Measurements from ENCODE around the gene ABHD2. TPM values are rescaled to one million over a fixed set of nuclear protein-coding genes. Genes with fewer than 3 reads are reported as not detected.
A peak's percentile ranks its signal among the peaks of the same experiment; 100 is the strongest.
"Not testable (repeated sequence)": the region's sequence is repeated elsewhere in the genome, so short reads cannot be mapped to it uniquely, and the experiment has no call there.

ABHD2 gene
- total and polyA plus RNA-seq, 2 donors (not counting 3 experiments of a cell fraction or from before 2014, with no cell fraction given), result 14.0 to 62.2 TPM

GRCh38 chr15:89119489-89120478, 31.5 kb downstream of the ABHD2 start:
- Histone ChIP-seq H2AFZ (ENCODE audit: low read depth, low read length) (peak overlapping the region; percentile 12), H3K4me1 (ENCODE audit: control insufficient read depth, extremely low read depth, insufficient read depth, low read length) (peaks cover 35% of the 10 kb centered on the region), H3K9me3 (replicated peaks; ENCODE audit: control insufficient read depth, insufficient read depth, low read length) (no peaks in the 10 kb centered on the region), H3K36me3 (ENCODE audit: control insufficient read depth in 2 of 2, extremely low read depth in 1 of 2, insufficient read depth in 2 of 2, low read length in 2 of 2) (peaks cover 4% of the 10 kb centered on the region in 2 experiments), H3K27ac (ENCODE audit: insufficient read depth, low read depth, low read length) (peak overlapping the region; percentile 85), H3K9me1 (replicated peaks; ENCODE audit: control insufficient read depth, extremely low read depth, insufficient read depth, low read length) (no peaks in the 10 kb centered on the region), H4K20me1 (replicated peaks; ENCODE audit: control insufficient read depth, extremely low read depth, insufficient read depth, low read length) (no peaks in the 10 kb centered on the region), H3K79me2 (ENCODE audit: control insufficient read depth, insufficient read depth, low read length) (no peaks in the 10 kb centered on the region), H3K4me2 (ENCODE audit: insufficient read depth, low read length) (peak overlapping the region; percentile 59), H3K9ac (replicated peaks; ENCODE audit: extremely low read depth, insufficient read depth, low read length) (peak overlapping the region; percentile 74), H3K4me3 (replicated peaks in 1 of 3; ENCODE audit: insufficient read depth in 1 of 3, low read depth in 1 of 3, low read length in 3 of 3) (no peak overlapping the region), H3K27me3 (ENCODE audit: control insufficient read depth in 2 of 2, insufficient read depth in 2 of 2, low read length in 2 of 2) (no peaks in the 10 kb centered on the region)
- dilution Hi-C loops (cut with MboI; ENCODE audit: extremely low pct_ligation_motif_present, low sequenced_read_pairs) (no loop called here), intact Hi-C loops (cut with micrococcal nuclease) (loop anchor here (1.0 kb wide), 3 partner anchors 7 to 31 kb away; partner anchors contain the start of gene ABHD2)
- ChIA-PET POLR2A (no interaction called here), CTCF (interaction anchor here (1.0 to 4.2 kb wide), 8 partner anchors 10 to 58 kb away, joined by 3 to 28 read pairs (median 6); partner anchors contain the start of gene ABHD2)
- TSS peak; percentile 76 for BruUV-seq (replicated peaks)
- FAIRE-seq (peak; percentile 80), DNase-seq (ENCODE audit: low read depth, low spot score) (peak; percentile 85)
- TF ChIP-seq JUN (IDR thresholded peaks at IDR 0.05; ENCODE audit: borderline replicate concordance, insufficient read depth, insufficient read length, low read depth) (peak; percentile 48), POLR2A (IDR thresholded peaks at IDR 0.05; ENCODE audit: low read depth, low read length) (no peak), FOS (IDR thresholded peaks at IDR 0.05; ENCODE audit: borderline replicate concordance, insufficient read depth, low read length) (peak; percentile 49)

GRCh38 chr15:89120479-89121000, 32.3 kb downstream of the ABHD2 start:
- BruUV-seq (replicated peaks); H3K27me3 ChIP-seq (ENCODE audit: control insufficient read depth in 2 of 2, insufficient read depth in 2 of 2, low read length in 2 of 2); H4K20me1 ChIP-seq (replicated peaks; ENCODE audit: control insufficient read depth, extremely low read depth, insufficient read depth, low read length); FAIRE-seq; H3K4me2 ChIP-seq (ENCODE audit: insufficient read depth, low read length); H3K4me3 ChIP-seq (replicated peaks in 1 of 3; ENCODE audit: insufficient read depth in 1 of 3, low read depth in 1 of 3, low read length in 3 of 3); H3K36me3 ChIP-seq (ENCODE audit: control insufficient read depth in 2 of 2, extremely low read depth in 1 of 2, insufficient read depth in 2 of 2, low read length in 2 of 2); H3K9me3 ChIP-seq (replicated peaks; ENCODE audit: control insufficient read depth, insufficient read depth, low read length); dilution Hi-C loops (cut with MboI; ENCODE audit: extremely low pct_ligation_motif_present, low sequenced_read_pairs); DNase-seq (ENCODE audit: low read depth, low spot score); H2AFZ ChIP-seq (ENCODE audit: low read depth, low read length); H3K79me2 ChIP-seq (ENCODE audit: control insufficient read depth, insufficient read depth, low read length); H3K9me1 ChIP-seq (replicated peaks; ENCODE audit: control insufficient read depth, extremely low read depth, insufficient read depth, low read length): not testable (repeated sequence)
- Histone ChIP-seq H3K27ac (ENCODE audit: insufficient read depth, low read depth, low read length) (peak overlapping the region; percentile 85), H3K9ac (replicated peaks; ENCODE audit: extremely low read depth, insufficient read depth, low read length) (peak overlapping the region; percentile 17), H3K4me1 (ENCODE audit: control insufficient read depth, extremely low read depth, insufficient read depth, low read length) (peaks cover 35% of the 10 kb centered on the region)
- POLR2A ChIA-PET, result interaction anchor here (0.6 kb wide), 1 partner anchor 77 kb away, joined by 4 read pairs; no protein-coding TSS in a partner anchor
- intact Hi-C loops (cut with micrococcal nuclease), result loop anchor here (1.0 kb wide), 2 partner anchors 8 to 15 kb away; no protein-coding TSS in a partner anchor
- CTCF ChIA-PET, result interaction anchor here (1.0 to 4.2 kb wide), 10 partner anchors 9 to 57 kb away, joined by 3 to 28 read pairs (median 10); partner anchors contain the start of gene ABHD2

All from endothelial cell of umbilical vein (primary cell).